ENCODE results near the gene ARSI.
A peak's percentile ranks its signal among the peaks of the same experiment; 100 is the strongest.

Gene ARSI

DNA sequence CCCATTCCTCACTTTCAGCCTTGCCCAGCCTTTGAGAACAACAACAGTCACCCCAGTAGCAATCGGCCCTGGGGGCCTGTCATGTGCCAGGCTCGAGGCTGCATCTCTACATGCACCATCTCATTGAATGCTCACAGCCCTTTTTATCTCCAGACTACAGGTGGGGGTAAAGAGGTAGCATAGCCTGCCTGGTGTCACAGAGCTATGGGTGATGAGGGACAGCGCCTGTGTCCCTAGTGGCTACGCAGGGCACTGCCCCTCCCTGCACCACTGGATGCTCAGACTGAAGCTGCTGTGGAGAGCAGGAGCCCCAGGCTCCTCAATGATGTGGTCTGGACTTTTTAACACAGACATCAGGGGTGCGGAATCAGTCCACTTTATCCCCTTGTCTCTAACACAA is 15.9 kb downstream of the ARSI start:
- Histone ChIP-seq H3K9me3 (ENCODE audit: control insufficient read depth, insufficient read depth, low read depth, low read length) (no peaks in the 10 kb centered on the region), H3K36me3 (ENCODE audit: control insufficient read depth in 2 of 2, insufficient read depth in 1 of 2, low read length in 2 of 2) (no peaks in the 10 kb centered on the region), H3K27ac (ENCODE audit: extremely low read depth, low read depth, low read length) (no peak overlapping the region), H3K4me1 (ENCODE audit: control insufficient read depth, insufficient read depth, low read length) (no peaks in the 10 kb centered on the region; the same call in 1 of the 2 replicates), H3K4me3 (ENCODE audit: low read depth, low read length) (no peak overlapping the region)
- TF ChIP-seq SP3 (tag by site-specific recombination; IDR thresholded peaks at IDR 0.05) (no peak), ZNF791 (tag by site-specific recombination; IDR thresholded peaks at IDR 0.05) (no peak), ZBTB17 (tag by site-specific recombination; IDR thresholded peaks at IDR 0.05) (no peak), ZNF121 (tag by site-specific recombination; IDR thresholded peaks at IDR 0.05) (no peak), ZNF670 (tag by site-specific recombination; IDR thresholded peaks at IDR 0.05; ENCODE audit: low read depth) (no peak), ZNF155 (tag by site-specific recombination; IDR thresholded peaks at IDR 0.05) (no peak), TRIM28 (IDR thresholded peaks at IDR 0.05; ENCODE audit: borderline replicate concordance, low read length) (no peak), ZNF521 (tag by site-specific recombination; IDR thresholded peaks at IDR 0.05) (no peak), SCRT2 (tag by site-specific recombination; IDR thresholded peaks at IDR 0.05) (peak; percentile 72), ZNF157 (tag by site-specific recombination; IDR thresholded peaks at IDR 0.05) (no peak), ZNF549 (tag by site-specific recombination; IDR thresholded peaks at IDR 0.05) (no peak), ZNF366 (tag by site-specific recombination; conservative IDR thresholded peaks at IDR 0.05) (no peak), ZNF830 (tag by site-specific recombination; IDR thresholded peaks at IDR 0.05; ENCODE audit: low read depth) (no peak), ZNF707 (tag by site-specific recombination; IDR thresholded peaks at IDR 0.05) (no peak), ZEB2 (tag by site-specific recombination; IDR thresholded peaks at IDR 0.05) (no peak), BCL11A (tag by site-specific recombination; IDR thresholded peaks at IDR 0.05; ENCODE audit: low read depth) (no peak), ZNF341 (tag by site-specific recombination; IDR thresholded peaks at IDR 0.05; ENCODE audit: low read depth) (no peak), ZNF624 (tag by site-specific recombination; IDR thresholded peaks at IDR 0.05) (no peak)
- TF ChIP-seq, protein P1, sequence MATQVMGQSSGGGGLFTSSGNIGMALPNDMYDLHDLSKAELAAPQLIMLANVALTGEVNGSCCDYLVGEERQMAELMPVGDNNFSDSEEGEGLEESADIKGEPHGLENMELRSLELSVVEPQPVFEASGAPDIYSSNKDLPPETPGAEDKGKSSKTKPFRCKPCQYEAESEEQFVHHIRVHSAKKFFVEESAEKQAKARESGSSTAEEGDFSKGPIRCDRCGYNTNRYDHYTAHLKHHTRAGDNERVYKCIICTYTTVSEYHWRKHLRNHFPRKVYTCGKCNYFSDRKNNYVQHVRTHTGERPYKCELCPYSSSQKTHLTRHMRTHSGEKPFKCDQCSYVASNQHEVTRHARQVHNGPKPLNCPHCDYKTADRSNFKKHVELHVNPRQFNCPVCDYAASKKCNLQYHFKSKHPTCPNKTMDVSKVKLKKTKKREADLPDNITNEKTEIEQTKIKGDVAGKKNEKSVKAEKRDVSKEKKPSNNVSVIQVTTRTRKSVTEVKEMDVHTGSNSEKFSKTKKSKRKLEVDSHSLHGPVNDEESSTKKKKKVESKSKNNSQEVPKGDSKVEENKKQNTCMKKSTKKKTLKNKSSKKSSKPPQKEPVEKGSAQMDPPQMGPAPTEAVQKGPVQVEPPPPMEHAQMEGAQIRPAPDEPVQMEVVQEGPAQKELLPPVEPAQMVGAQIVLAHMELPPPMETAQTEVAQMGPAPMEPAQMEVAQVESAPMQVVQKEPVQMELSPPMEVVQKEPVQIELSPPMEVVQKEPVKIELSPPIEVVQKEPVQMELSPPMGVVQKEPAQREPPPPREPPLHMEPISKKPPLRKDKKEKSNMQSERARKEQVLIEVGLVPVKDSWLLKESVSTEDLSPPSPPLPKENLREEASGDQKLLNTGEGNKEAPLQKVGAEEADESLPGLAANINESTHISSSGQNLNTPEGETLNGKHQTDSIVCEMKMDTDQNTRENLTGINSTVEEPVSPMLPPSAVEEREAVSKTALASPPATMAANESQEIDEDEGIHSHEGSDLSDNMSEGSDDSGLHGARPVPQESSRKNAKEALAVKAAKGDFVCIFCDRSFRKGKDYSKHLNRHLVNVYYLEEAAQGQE (tag by site-specific recombination; IDR thresholded peaks at IDR 0.05): peak; percentile 46; the same call in 1 of the 2 replicates
- TF ChIP-seq, protein P2, sequence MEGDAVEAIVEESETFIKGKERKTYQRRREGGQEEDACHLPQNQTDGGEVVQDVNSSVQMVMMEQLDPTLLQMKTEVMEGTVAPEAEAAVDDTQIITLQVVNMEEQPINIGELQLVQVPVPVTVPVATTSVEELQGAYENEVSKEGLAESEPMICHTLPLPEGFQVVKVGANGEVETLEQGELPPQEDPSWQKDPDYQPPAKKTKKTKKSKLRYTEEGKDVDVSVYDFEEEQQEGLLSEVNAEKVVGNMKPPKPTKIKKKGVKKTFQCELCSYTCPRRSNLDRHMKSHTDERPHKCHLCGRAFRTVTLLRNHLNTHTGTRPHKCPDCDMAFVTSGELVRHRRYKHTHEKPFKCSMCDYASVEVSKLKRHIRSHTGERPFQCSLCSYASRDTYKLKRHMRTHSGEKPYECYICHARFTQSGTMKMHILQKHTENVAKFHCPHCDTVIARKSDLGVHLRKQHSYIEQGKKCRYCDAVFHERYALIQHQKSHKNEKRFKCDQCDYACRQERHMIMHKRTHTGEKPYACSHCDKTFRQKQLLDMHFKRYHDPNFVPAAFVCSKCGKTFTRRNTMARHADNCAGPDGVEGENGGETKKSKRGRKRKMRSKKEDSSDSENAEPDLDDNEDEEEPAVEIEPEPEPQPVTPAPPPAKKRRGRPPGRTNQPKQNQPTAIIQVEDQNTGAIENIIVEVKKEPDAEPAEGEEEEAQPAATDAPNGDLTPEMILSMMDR (tag by site-specific recombination; IDR thresholded peaks at IDR 0.05): peak; percentile 75
- TF ChIP-seq, protein P3, sequence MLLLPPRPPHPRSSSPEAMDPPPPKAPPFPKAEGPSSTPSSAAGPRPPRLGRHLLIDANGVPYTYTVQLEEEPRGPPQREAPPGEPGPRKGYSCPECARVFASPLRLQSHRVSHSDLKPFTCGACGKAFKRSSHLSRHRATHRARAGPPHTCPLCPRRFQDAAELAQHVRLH (tag by site-specific recombination; IDR thresholded peaks at IDR 0.05): no peak
- TF ChIP-seq, protein P4, sequence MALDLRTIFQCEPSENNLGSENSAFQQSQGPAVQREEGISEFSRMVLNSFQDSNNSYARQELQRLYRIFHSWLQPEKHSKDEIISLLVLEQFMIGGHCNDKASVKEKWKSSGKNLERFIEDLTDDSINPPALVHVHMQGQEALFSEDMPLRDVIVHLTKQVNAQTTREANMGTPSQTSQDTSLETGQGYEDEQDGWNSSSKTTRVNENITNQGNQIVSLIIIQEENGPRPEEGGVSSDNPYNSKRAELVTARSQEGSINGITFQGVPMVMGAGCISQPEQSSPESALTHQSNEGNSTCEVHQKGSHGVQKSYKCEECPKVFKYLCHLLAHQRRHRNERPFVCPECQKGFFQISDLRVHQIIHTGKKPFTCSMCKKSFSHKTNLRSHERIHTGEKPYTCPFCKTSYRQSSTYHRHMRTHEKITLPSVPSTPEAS (tag by site-specific recombination; IDR thresholded peaks at IDR 0.05): no peak
- TF ChIP-seq, protein P5, sequence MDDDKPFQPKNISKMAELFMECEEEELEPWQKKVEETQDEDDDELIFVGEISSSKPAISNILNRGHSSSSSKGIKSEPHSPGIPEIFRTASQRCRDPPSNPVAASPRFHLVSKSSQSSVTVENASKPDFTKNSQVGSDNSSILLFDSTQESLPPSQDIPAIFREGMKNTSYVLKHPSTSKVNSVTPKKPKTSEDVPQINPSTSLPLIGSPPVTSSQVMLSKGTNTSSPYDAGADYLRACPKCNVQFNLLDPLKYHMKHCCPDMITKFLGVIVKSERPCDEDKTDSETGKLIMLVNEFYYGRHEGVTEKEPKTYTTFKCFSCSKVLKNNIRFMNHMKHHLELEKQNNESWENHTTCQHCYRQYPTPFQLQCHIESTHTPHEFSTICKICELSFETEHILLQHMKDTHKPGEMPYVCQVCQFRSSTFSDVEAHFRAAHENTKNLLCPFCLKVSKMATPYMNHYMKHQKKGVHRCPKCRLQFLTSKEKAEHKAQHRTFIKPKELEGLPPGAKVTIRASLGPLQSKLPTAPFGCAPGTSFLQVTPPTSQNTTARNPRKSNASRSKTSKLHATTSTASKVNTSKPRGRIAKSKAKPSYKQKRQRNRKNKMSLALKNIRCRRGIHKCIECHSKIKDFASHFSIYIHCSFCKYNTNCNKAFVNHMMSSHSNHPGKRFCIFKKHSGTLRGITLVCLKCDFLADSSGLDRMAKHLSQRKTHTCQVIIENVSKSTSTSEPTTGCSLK (tag by site-specific recombination; IDR thresholded peaks at IDR 0.05): no peak
- TF ChIP-seq, protein P6, sequence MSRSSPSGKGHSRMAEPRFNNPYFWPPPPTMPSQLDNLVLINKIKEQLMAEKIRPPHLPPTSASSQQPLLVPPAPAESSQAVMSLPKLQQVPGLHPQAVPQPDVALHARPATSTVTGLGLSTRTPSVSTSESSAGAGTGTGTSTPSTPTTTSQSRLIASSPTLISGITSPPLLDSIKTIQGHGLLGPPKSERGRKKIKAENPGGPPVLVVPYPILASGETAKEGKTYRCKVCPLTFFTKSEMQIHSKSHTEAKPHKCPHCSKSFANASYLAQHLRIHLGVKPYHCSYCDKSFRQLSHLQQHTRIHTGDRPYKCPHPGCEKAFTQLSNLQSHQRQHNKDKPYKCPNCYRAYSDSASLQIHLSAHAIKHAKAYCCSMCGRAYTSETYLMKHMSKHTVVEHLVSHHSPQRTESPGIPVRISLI (tag by site-specific recombination; IDR thresholded peaks at IDR 0.05): no peak
- TF ChIP-seq, protein P7, sequence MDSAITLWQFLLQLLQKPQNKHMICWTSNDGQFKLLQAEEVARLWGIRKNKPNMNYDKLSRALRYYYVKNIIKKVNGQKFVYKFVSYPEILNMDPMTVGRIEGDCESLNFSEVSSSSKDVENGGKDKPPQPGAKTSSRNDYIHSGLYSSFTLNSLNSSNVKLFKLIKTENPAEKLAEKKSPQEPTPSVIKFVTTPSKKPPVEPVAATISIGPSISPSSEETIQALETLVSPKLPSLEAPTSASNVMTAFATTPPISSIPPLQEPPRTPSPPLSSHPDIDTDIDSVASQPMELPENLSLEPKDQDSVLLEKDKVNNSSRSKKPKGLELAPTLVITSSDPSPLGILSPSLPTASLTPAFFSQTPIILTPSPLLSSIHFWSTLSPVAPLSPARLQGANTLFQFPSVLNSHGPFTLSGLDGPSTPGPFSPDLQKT (IDR thresholded peaks at IDR 0.05; ENCODE audit: borderline replicate concordance, low read depth, low read length): no peak
- CTCF ChIA-PET: interaction anchor here (0.7 to 1.7 kb wide), 2 partner anchors 13 to 325 kb away, joined by 3 to 9 read pairs; no protein-coding TSS in a partner anchor
- POLR2A ChIA-PET: no interaction called here

All from HEK293 (cell line).